Measurements from ENCODE around the gene ARHGAP24.
"Not testable (repeated sequence)": the region's sequence is repeated elsewhere in the genome, so short reads cannot be mapped to it uniquely, and the experiment has no call there.

ARHGAP24 gene

GRCh38 chr4:85496933-85497332 lies 22.0 kb downstream of the ARHGAP24 start:
- no peaks in the 10 kb centered on the region for H3K27me3 ChIP-seq (replicated peaks in 2 of 5; ENCODE audit: control insufficient read depth in 4 of 5, insufficient read depth in 5 of 5, low read length in 4 of 5)
- H3K4me3 ChIP-seq (ENCODE audit: control insufficient read depth in 1 of 7, extremely low read depth in 1 of 7, insufficient read depth in 4 of 7, low read depth in 2 of 7, low read length in 6 of 7) = no peak overlapping the region
- no peak overlapping the region for H3K27ac ChIP-seq (ENCODE audit: insufficient read depth in 1 of 2, low read depth in 1 of 2, low read length in 2 of 2, poor library complexity in 1 of 2, severe bottlenecking in 2 of 2)
- H3K4me1 ChIP-seq (ENCODE audit: control extremely low read depth in 1 of 4, control insufficient read depth in 4 of 4, insufficient read depth in 4 of 4, low read length in 3 of 4) = peaks cover 0 to 8% (median 3%) of the 10 kb centered on the region in 4 experiments
- no peaks in the 10 kb centered on the region for H3K36me3 ChIP-seq (ENCODE audit: control insufficient read depth in 4 of 4, insufficient read depth in 4 of 4, low read length in 3 of 4)
- 16% methylated on average over 4 of the region's 4 CpGs for WGBS (ENCODE audit: insufficient coverage)
- no peaks in the 10 kb centered on the region for H3K9me3 ChIP-seq (ENCODE audit: control extremely low read depth in 1 of 5, control insufficient read depth in 4 of 5, insufficient read depth in 2 of 5, low read depth in 1 of 5, low read length in 4 of 5)
- ChIA-PET CTCF (interaction anchor here (1.6 kb wide), 1 partner anchor 8 kb away, joined by 3 read pairs; no protein-coding TSS in a partner anchor), POLR2A (no interaction called here)
- peak in 1 of 3 donors; percentile 42 for DNase-seq

- Histone ChIP-seq H3K4me1 (ENCODE audit: control extremely low read depth in 1 of 4, control insufficient read depth in 4 of 4, insufficient read depth in 4 of 4, low read length in 3 of 4) (peaks cover 0 to 8% (median 3%) of the 10 kb centered on the region in 4 experiments), H3K4me3 (ENCODE audit: control insufficient read depth in 1 of 7, extremely low read depth in 1 of 7, insufficient read depth in 4 of 7, low read depth in 2 of 7, low read length in 6 of 7) (peak overlapping the region in 1 of 7 experiments; percentile 32), H3K27me3 (replicated peaks in 2 of 5; ENCODE audit: control insufficient read depth in 4 of 5, insufficient read depth in 5 of 5, low read length in 4 of 5) (no peaks in the 10 kb centered on the region), H3K9me3 (ENCODE audit: control extremely low read depth in 1 of 5, control insufficient read depth in 4 of 5, insufficient read depth in 2 of 5, low read depth in 1 of 5, low read length in 4 of 5) (no peaks in the 10 kb centered on the region), H3K36me3 (ENCODE audit: control insufficient read depth in 4 of 4, insufficient read depth in 4 of 4, low read length in 3 of 4) (no peaks in the 10 kb centered on the region), H3K27ac (ENCODE audit: insufficient read depth in 1 of 2, low read depth in 1 of 2, low read length in 2 of 2, poor library complexity in 1 of 2, severe bottlenecking in 2 of 2) (no peak overlapping the region)
- peak; percentile 22 to 83 (median 59) for DNase-seq
- WGBS (ENCODE audit: insufficient coverage) = 21% methylated on average over 2 of the region's 5 CpGs
- ChIA-PET CTCF (interaction anchor here (0.7 to 1.6 kb wide), 2 partner anchors 10 to 15 kb away, joined by 3 read pairs; no protein-coding TSS in a partner anchor), POLR2A (no interaction called here)
Observed at GRCh38 chr4:85498068-85498733, 23.3 kb downstream of the ARHGAP24 start.

- ChIA-PET POLR2A (no interaction called here), CTCF (no interaction called here)
- no peak overlapping the region for H3K27ac ChIP-seq (ENCODE audit: insufficient read depth in 1 of 2, low read depth in 1 of 2, low read length in 2 of 2, poor library complexity in 1 of 2, severe bottlenecking in 2 of 2)
- DNase-seq = no peak
- WGBS (ENCODE audit: insufficient coverage) = 100% methylated on average over 2 of the region's 3 CpGs
- no peaks in the 10 kb centered on the region for H3K36me3 ChIP-seq (ENCODE audit: control insufficient read depth in 4 of 4, insufficient read depth in 4 of 4, low read length in 3 of 4)
- H3K27me3 ChIP-seq (replicated peaks in 2 of 5; ENCODE audit: control insufficient read depth in 4 of 5, insufficient read depth in 5 of 5, low read length in 4 of 5) = no peaks in the 10 kb centered on the region
- no peak overlapping the region for H3K4me3 ChIP-seq (ENCODE audit: control insufficient read depth in 1 of 7, extremely low read depth in 1 of 7, insufficient read depth in 4 of 7, low read depth in 2 of 7, low read length in 6 of 7)
- H3K9me3 ChIP-seq (ENCODE audit: control extremely low read depth in 1 of 5, control insufficient read depth in 4 of 5, insufficient read depth in 2 of 5, low read depth in 1 of 5, low read length in 4 of 5) = no peaks in the 10 kb centered on the region
- H3K4me1 ChIP-seq (ENCODE audit: control extremely low read depth in 1 of 4, control insufficient read depth in 4 of 4, insufficient read depth in 4 of 4, low read length in 3 of 4) = peaks cover 0 to 8% (median 3%) of the 10 kb centered on the region in 4 experiments
Observed at GRCh38 chr4:85499573-85499972, 24.6 kb downstream of the ARHGAP24 start.

DNA sequence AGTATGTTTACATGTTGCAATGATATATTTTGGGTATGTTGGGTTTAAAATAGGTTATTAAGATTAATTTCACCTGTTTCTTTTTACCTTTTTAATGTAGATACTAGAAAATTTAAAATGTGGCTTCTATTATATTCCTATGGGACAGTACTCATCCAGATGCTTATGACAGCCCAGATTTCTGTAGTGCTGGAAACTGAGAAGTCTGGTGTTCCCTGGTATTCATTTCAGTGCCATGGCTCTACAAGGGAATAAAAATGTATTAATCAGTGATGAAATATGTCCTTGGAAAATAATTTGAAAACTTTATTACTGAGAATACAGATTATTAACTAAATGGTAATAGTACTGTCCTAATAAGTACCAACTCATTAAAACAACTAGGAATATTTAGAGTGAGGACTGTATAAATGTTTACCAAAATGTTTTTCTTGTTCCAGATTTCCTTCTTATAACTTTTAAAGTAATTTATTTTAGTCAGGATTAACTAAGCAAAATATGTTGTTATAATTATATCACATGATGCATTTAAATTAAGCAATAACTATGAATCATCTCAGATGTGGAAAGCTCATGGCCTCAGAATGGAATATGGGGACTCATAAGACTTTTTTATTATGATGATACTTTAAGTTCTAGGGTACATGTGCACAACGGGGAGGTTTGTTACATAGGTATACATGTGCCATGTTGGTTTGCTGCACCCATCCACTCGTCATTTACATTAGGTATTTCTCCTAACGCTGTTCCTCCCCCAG lies 25.3 kb downstream of the ARHGAP24 start:
- no CpG with 5 or more reads among the region's 3 CpGs for WGBS (ENCODE audit: insufficient coverage)
- Histone ChIP-seq H3K4me1 (ENCODE audit: control extremely low read depth in 1 of 4, control insufficient read depth in 4 of 4, insufficient read depth in 4 of 4, low read length in 3 of 4) (peaks cover 0 to 8% (median 3%) of the 10 kb centered on the region in 4 experiments), H3K27ac (ENCODE audit: insufficient read depth in 1 of 2, low read depth in 1 of 2, low read length in 2 of 2, poor library complexity in 1 of 2, severe bottlenecking in 2 of 2) (no peak overlapping the region), H3K4me3 (ENCODE audit: control insufficient read depth in 1 of 7, extremely low read depth in 1 of 7, insufficient read depth in 4 of 7, low read depth in 2 of 7, low read length in 6 of 7) (no peak overlapping the region), H3K9me3 (ENCODE audit: control extremely low read depth in 1 of 5, control insufficient read depth in 4 of 5, insufficient read depth in 2 of 5, low read depth in 1 of 5, low read length in 4 of 5) (no peaks in the 10 kb centered on the region), H3K27me3 (replicated peaks in 2 of 5; ENCODE audit: control insufficient read depth in 4 of 5, insufficient read depth in 5 of 5, low read length in 4 of 5) (no peaks in the 10 kb centered on the region), H3K36me3 (ENCODE audit: control insufficient read depth in 4 of 4, insufficient read depth in 4 of 4, low read length in 3 of 4) (no peaks in the 10 kb centered on the region)
- DNase-seq = no peak
- ChIA-PET POLR2A (no interaction called here), CTCF (no interaction called here)

DNA sequence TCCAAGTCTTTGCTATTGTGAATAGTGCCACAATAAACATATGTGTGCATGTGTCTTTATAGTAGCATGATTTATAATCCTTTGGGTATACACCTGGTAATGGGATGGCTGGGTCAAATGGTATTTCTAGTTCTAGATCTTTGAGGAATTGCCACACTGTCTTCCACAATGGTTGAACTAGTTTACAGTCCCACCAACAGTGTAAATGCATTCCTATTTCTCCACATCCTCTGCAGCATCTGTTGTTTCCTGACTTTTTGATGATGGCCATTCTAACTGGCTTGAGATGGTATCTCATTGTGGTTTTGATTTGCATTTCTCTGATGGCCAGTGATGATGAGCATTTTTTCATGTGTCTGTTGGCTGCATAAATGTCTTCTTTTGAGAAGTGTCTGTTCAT lies 26.2 kb downstream of the ARHGAP24 start:
- H3K27me3 ChIP-seq (replicated peaks in 2 of 5; ENCODE audit: control insufficient read depth in 4 of 5, insufficient read depth in 5 of 5, low read length in 4 of 5); POLR2A ChIA-PET; DNase-seq; H3K27ac ChIP-seq (ENCODE audit: insufficient read depth in 1 of 2, low read depth in 1 of 2, low read length in 2 of 2, poor library complexity in 1 of 2, severe bottlenecking in 2 of 2); H3K36me3 ChIP-seq (ENCODE audit: control insufficient read depth in 4 of 4, insufficient read depth in 4 of 4, low read length in 3 of 4); CTCF ChIA-PET; H3K9me3 ChIP-seq (ENCODE audit: control extremely low read depth in 1 of 5, control insufficient read depth in 4 of 5, insufficient read depth in 2 of 5, low read depth in 1 of 5, low read length in 4 of 5); H3K4me1 ChIP-seq (ENCODE audit: control extremely low read depth in 1 of 4, control insufficient read depth in 4 of 4, insufficient read depth in 4 of 4, low read length in 3 of 4); H3K4me3 ChIP-seq (ENCODE audit: control insufficient read depth in 1 of 7, extremely low read depth in 1 of 7, insufficient read depth in 4 of 7, low read depth in 2 of 7, low read length in 6 of 7): not testable (repeated sequence)

- H3K36me3 ChIP-seq (ENCODE audit: control insufficient read depth in 4 of 4, insufficient read depth in 4 of 4, low read length in 3 of 4) = no peaks in the 10 kb centered on the region
- ChIA-PET POLR2A (no interaction called here), CTCF (no interaction called here)
- no peak overlapping the region for H3K4me3 ChIP-seq (ENCODE audit: control insufficient read depth in 1 of 7, extremely low read depth in 1 of 7, insufficient read depth in 4 of 7, low read depth in 2 of 7, low read length in 6 of 7)
- no peak for DNase-seq
- WGBS (ENCODE audit: insufficient coverage) = 100% methylated on average over 2 of the region's 2 CpGs
- H3K4me1 ChIP-seq (ENCODE audit: control extremely low read depth in 1 of 4, control insufficient read depth in 4 of 4, insufficient read depth in 4 of 4, low read length in 3 of 4) = no peaks in the 10 kb centered on the region
- H3K9me3 ChIP-seq (ENCODE audit: control extremely low read depth in 1 of 5, control insufficient read depth in 4 of 5, insufficient read depth in 2 of 5, low read depth in 1 of 5, low read length in 4 of 5) = peaks cover 0 to 4% (median 0%) of the 10 kb centered on the region in 5 experiments
- H3K27me3 ChIP-seq (replicated peaks in 2 of 5; ENCODE audit: control insufficient read depth in 4 of 5, insufficient read depth in 5 of 5, low read length in 4 of 5) = no peaks in the 10 kb centered on the region
- no peak overlapping the region for H3K27ac ChIP-seq (ENCODE audit: insufficient read depth in 1 of 2, low read depth in 1 of 2, low read length in 2 of 2, poor library complexity in 1 of 2, severe bottlenecking in 2 of 2)
Observed at GRCh38 chr4:85508654-85509053, 33.7 kb downstream of the ARHGAP24 start.

- Histone ChIP-seq H3K9me3 (ENCODE audit: control extremely low read depth in 1 of 5, control insufficient read depth in 4 of 5, insufficient read depth in 2 of 5, low read depth in 1 of 5, low read length in 4 of 5) (peaks cover 0 to 4% (median 0%) of the 10 kb centered on the region in 5 experiments), H3K4me1 (ENCODE audit: control extremely low read depth in 1 of 4, control insufficient read depth in 4 of 4, insufficient read depth in 4 of 4, low read length in 3 of 4) (peaks cover 0 to 1% (median 0%) of the 10 kb centered on the region in 4 experiments), H3K27ac (ENCODE audit: insufficient read depth in 1 of 2, low read depth in 1 of 2, low read length in 2 of 2, poor library complexity in 1 of 2, severe bottlenecking in 2 of 2) (no peak overlapping the region), H3K4me3 (ENCODE audit: control insufficient read depth in 1 of 7, extremely low read depth in 1 of 7, insufficient read depth in 4 of 7, low read depth in 2 of 7, low read length in 6 of 7) (no peak overlapping the region), H3K36me3 (ENCODE audit: control insufficient read depth in 4 of 4, insufficient read depth in 4 of 4, low read length in 3 of 4) (no peaks in the 10 kb centered on the region), H3K27me3 (replicated peaks in 2 of 5; ENCODE audit: control insufficient read depth in 4 of 5, insufficient read depth in 5 of 5, low read length in 4 of 5) (no peaks in the 10 kb centered on the region)
- DNase-seq = no peak
- CTCF ChIA-PET = no interaction called here
- POLR2A ChIA-PET = no interaction called here
- 100% methylated on average over 4 of the region's 5 CpGs for WGBS (ENCODE audit: insufficient coverage)
Observed at GRCh38 chr4:85509882-85510631, 35.1 kb downstream of the ARHGAP24 start.

All from common myeloid progenitor, CD34-positive (primary cell).